Measurements from ENCODE around the gene CPS1. TPM values are rescaled to one million over a fixed set of nuclear protein-coding genes. Genes with fewer than 3 reads are reported as not detected.

The CPS1 gene
- total RNA-seq, 6 donors from 2014 or later, result 1.4 to 5.2 (median 1.8) TPM

DNA sequence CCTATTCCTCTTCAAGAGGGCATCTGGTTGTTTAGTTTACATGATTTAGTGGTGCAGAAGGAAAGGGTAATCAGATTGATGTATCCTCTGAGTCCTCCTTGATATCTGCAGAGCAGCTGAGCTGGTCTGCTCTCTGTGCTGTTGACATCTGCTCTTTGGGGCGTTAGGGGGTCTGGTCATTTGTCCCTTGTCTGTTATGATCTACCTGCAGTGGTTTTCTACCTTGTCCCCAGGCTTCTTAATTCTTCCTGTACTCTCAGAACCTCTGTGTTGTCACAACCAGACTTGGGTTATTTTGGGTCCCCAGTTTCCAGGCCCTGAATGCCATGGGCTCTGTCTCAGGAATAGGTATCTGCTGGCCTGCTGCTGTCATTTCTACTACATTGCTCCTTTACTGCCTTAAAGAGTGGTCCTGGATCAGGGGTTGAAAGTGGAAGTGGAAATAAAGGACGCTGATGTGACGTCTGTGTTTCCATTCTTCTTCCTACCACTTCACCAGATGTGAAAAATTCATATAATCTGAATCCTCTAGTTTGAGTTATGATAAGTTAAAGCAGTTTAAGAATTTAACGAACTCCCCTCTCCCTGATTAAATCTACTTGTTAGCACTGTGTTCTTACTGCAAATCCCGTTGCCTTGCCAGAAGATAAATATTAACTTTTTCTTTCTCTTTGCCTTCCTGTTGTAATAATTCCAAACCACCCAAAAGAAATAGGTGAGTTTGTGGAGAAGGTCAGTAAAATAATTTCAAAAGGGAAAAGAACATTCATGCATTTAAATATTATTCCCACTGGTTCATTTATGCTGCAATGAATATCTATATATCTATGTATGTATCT is 16.6 kb upstream of the CPS1 start:
- no peak for TF ChIP-seq POLR2A (IDR thresholded peaks at IDR 0.05)
- no peak for TF ChIP-seq CTCF (IDR thresholded peaks at IDR 0.05)
- no peak for TF ChIP-seq POLR2AphosphoS5 (IDR thresholded peaks at IDR 0.05)
- TF ChIP-seq EP300 (IDR thresholded peaks at IDR 0.05), result no peak
- Histone ChIP-seq H3K4me3 (no peak overlapping the region), H3K9me3 (no peaks in the 10 kb centered on the region), H3K36me3 (no peaks in the 10 kb centered on the region), H3K27ac (no peak overlapping the region), H3K27me3 (no peaks in the 10 kb centered on the region), H3K4me1 (no peaks in the 10 kb centered on the region)
- ATAC-seq (ENCODE audit: low FRiP score in 2 of 2), result no peak
- 48 to 55% methylated on average over 5 of the region's 5 CpGs for WGBS, 2 donors
- DNase-seq, result no peak

DNA sequence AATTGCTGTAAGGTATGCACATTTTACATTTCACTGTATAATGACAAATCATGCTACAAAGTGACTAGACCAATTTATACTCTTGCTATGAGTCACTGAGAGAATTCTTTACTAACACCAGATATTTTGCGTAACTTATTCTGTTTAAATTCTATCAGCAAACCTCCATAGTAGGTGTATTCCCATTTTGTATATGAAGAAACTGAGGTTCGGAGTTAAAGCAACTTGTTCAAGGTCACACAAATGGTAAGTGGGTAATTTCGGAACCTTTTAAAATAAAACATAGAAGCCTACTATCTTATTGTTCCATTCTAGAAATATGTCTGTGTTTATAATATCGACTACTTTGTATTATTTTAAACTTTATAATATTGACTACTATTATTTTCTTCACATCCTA is 15.9 kb upstream of the CPS1 start:
- ATAC-seq (ENCODE audit: low FRiP score in 2 of 2), result no peak
- 90 to 93% methylated on average over 4 of the region's 4 CpGs for WGBS, 2 donors

GRCh38 chr2:210540900-210541289 is 15.5 kb upstream of the CPS1 start:
- Histone ChIP-seq H3K4me3 (no peak overlapping the region), H3K4me1 (no peaks in the 10 kb centered on the region), H3K27ac (no peak overlapping the region), H3K36me3 (no peaks in the 10 kb centered on the region), H3K9me3 (no peaks in the 10 kb centered on the region), H3K27me3 (no peaks in the 10 kb centered on the region)
- ATAC-seq (ENCODE audit: low FRiP score in 2 of 2), result no peak
- 73 to 80% methylated on average over 2 of the region's 2 CpGs for WGBS, 2 donors
- TF ChIP-seq POLR2AphosphoS5 (IDR thresholded peaks at IDR 0.05), result no peak
- TF ChIP-seq CTCF (IDR thresholded peaks at IDR 0.05), result no peak
- no peak for TF ChIP-seq POLR2A (IDR thresholded peaks at IDR 0.05)
- no peak for TF ChIP-seq EP300 (IDR thresholded peaks at IDR 0.05)
- no peak for DNase-seq

More for the DNA sequence above, 15.9 kb upstream of the CPS1 start:
- Histone ChIP-seq H3K4me3 (no peak overlapping the region), H3K4me1 (no peaks in the 10 kb centered on the region), H3K36me3 (no peaks in the 10 kb centered on the region), H3K27ac (no peak overlapping the region), H3K27me3 (no peaks in the 10 kb centered on the region), H3K9me3 (no peaks in the 10 kb centered on the region)
- DNase-seq, result no peak
- no peak for TF ChIP-seq CTCF (IDR thresholded peaks at IDR 0.05)
- TF ChIP-seq EP300 (IDR thresholded peaks at IDR 0.05), result no peak
- TF ChIP-seq POLR2A (IDR thresholded peaks at IDR 0.05), result no peak
- no peak for TF ChIP-seq POLR2AphosphoS5 (IDR thresholded peaks at IDR 0.05)

DNA sequence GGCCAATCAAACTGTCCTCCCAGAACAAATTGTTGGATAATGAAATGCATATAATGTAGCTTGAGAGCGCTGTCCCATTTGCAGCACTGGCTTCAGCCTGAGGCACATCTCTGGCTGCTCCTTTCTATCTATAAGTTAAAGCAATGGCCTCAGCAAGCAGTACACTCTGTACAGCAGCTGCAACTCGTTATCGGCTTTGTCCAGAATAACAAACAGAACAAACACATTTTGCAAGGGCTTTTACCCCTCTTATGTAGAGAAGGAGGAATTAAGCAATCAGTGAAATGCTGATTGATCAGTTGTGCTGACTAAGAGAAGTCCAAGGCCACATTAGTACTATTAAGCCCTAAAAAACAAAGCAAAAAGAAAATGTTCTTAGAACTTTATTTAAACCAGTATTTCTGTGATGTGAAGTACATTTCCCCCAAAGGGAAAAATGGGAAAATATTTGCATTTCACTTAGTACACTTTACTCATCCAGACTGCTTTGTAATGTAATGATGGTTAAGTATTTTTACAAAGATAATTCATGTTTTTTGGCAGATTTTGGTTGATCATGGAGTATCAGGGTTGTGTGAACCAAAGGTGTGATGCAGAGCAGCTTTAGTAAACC is 15.0 kb upstream of the CPS1 start:
- TF ChIP-seq CTCF (IDR thresholded peaks at IDR 0.05) (no peak), EP300 (IDR thresholded peaks at IDR 0.05) (no peak), POLR2A (IDR thresholded peaks at IDR 0.05) (no peak), POLR2AphosphoS5 (IDR thresholded peaks at IDR 0.05) (no peak)
- H3K4me1 ChIP-seq, result no peaks in the 10 kb centered on the region
- no peak overlapping the region for H3K4me3 ChIP-seq
- H3K9me3 ChIP-seq, result no peaks in the 10 kb centered on the region
- H3K36me3 ChIP-seq, result no peaks in the 10 kb centered on the region
- WGBS, 2 donors, result 48 to 54% methylated on average over 3 of the region's 3 CpGs
- no peak overlapping the region for H3K27ac ChIP-seq
- no peaks in the 10 kb centered on the region for H3K27me3 ChIP-seq
- no peak for ATAC-seq (ENCODE audit: low FRiP score in 2 of 2)
- no peak for DNase-seq

All from upper lobe of left lung (tissue), 6 donors.